H1 (cell line): ENCODE data around the gene SNTG2. TPM values are rescaled to one million over a fixed set of nuclear protein-coding genes. Genes with fewer than 3 reads are reported as not detected.

Source experiments
- CTCF ChIA-PET: fragments of 300-600 bp; sonication (Branson Sonifier 250); formaldehyde crosslinking; loops from one replicate; lab custom pipeline; 2021; ENCODE audit not compliant: partially characterized antibody; lab: Charles Lee
- POLR2A ChIA-PET: fragments of 300-600 bp; sonication (Branson Sonifier 250); formaldehyde crosslinking; loops from one replicate; lab custom pipeline; 2021; ENCODE audit warnings: inconsistent platforms; ENCODE audit not compliant: partially characterized antibody; lab: Charles Lee
- DNase-seq, 2 experiments: peaks; one replicate each; pipeline versions ENCODE4 v3.0.0 to v3.0.0-alpha.2; 2010 to 2022; ENCODE audit warnings: low spot score in 2 of 2, low read depth in 1 of 2, mixed read lengths in 1 of 2
- FAIRE-seq: peaks from 2 replicates; lab custom pipeline; 2011; peaks lifted over from hg19 to GRCh38; lab: Jason Lieb, UNC
- H2AFZ ChIP-seq: 2 replicates; pipeline ENCODE4 v1.8.1; 2012; ENCODE audit warnings: low read length, inconsistent platforms
- H2AK5ac ChIP-seq: 2 replicates; pipeline ENCODE4 v1.6.1; 2013; ENCODE audit warnings: low read depth, low read length
- H2BK120ac ChIP-seq: replicated peaks from 2 replicates; pipeline ENCODE3; 2013; ENCODE audit warnings: low read depth, low read length, inconsistent platforms
- H2BK12ac ChIP-seq: 2 replicates; pipeline ENCODE4 v1.6.1; 2013; ENCODE audit warnings: low read depth, low read length
- H2BK15ac ChIP-seq: 2 replicates; pipeline ENCODE4 v1.6.1; 2013; ENCODE audit warnings: low read length
- H2BK20ac ChIP-seq: 2 replicates; pipeline ENCODE4 v1.6.1; 2013; ENCODE audit warnings: low read length
- H2BK5ac ChIP-seq: 2 replicates; pipeline ENCODE4 v1.6.1; 2013; ENCODE audit warnings: low read depth, low read length
- H3K14ac ChIP-seq: 2 replicates; pipeline ENCODE4 v1.6.1; 2013; ENCODE audit warnings: inconsistent platforms; ENCODE audit not compliant: insufficient read length
- H3K18ac ChIP-seq: 2 replicates; pipeline ENCODE4 v1.6.1; 2013; ENCODE audit warnings: low read length; ENCODE audit errors: extremely low read depth
- H3K23ac ChIP-seq: 2 replicates; pipeline ENCODE4 v1.6.1; 2013; ENCODE audit warnings: inconsistent platforms; ENCODE audit not compliant: insufficient read length
- H3K23me2 ChIP-seq: 2 replicates; pipeline ENCODE4 v1.6.1; 2013; ENCODE audit warnings: low read depth, low read length
- H3K27ac ChIP-seq: 2 replicates; pipeline ENCODE4 v1.6.1; 2011; ENCODE audit warnings: low read depth, low read length, inconsistent platforms
- H3K27me3 ChIP-seq, 4 experiments: replicated peaks in 1 of 4; 1 replicate in 1 of 4; 2 replicates in 3 of 4; pipeline versions ENCODE4 v1.6.1 to v1.8.1; 2011 to 2013; ENCODE audit warnings: low read length in 3 of 4, mild to moderate bottlenecking in 3 of 4, inconsistent platforms in 2 of 4, mixed read lengths in 2 of 4, moderate library complexity in 1 of 4; ENCODE audit not compliant: control insufficient read depth in 3 of 4, insufficient read depth in 3 of 4; ENCODE audit errors: extremely low read depth in 1 of 4
- H3K36me3 ChIP-seq, 4 experiments: 2 replicates each; pipeline versions ENCODE4 v1.6.1 to v1.8.1; 2011 to 2013; ENCODE audit warnings: mild to moderate bottlenecking in 4 of 4, low read length in 3 of 4, moderate library complexity in 2 of 4, control low read depth in 1 of 4, inconsistent platforms in 1 of 4; ENCODE audit not compliant: insufficient read depth in 4 of 4, control insufficient read depth in 2 of 4
- H3K4ac ChIP-seq: replicated peaks from 2 replicates; pipeline ENCODE3; 2013; ENCODE audit warnings: low read length, low read depth, mixed read lengths, inconsistent platforms; ENCODE audit not compliant: insufficient read length
- H3K4me1 ChIP-seq, 4 experiments: replicated peaks in 1 of 4; 1 replicate in 1 of 4; 2 replicates in 3 of 4; pipeline versions ENCODE4 v1.6.1 to v1.8.1; 2011 to 2013; ENCODE audit warnings: low read length in 3 of 4, inconsistent platforms in 2 of 4, mixed read lengths in 1 of 4; ENCODE audit not compliant: insufficient read depth in 4 of 4, control insufficient read depth in 3 of 4
- H3K4me2 ChIP-seq, 2 experiments: 2 replicates each; pipeline versions ENCODE4 v1.6.1 to v1.8.1; 2011 to 2013; ENCODE audit warnings: low read depth in 2 of 2, low read length in 2 of 2, control low read depth in 1 of 2, inconsistent platforms in 1 of 2, mild to moderate bottlenecking in 1 of 2; ENCODE audit not compliant: insufficient read depth in 1 of 2
- H3K4me3 ChIP-seq, 4 experiments: fragments of 200-600, 300-600 bp in 1 of 4; sonication (generic), shearing (Covaris generic), sonication (Bioruptor Twin) in 1 of 4; 2 replicates each; pipeline versions ENCODE4 v1.5.1 to v1.8.1; 2011 to 2016; ENCODE audit warnings: low read length in 4 of 4, low read depth in 3 of 4, control low read depth in 2 of 4, inconsistent platforms in 2 of 4, mild to moderate bottlenecking in 2 of 4, mixed read lengths in 1 of 4, moderate library complexity in 1 of 4; ENCODE audit not compliant: insufficient read depth in 2 of 4; ENCODE audit errors: extremely low read depth in 1 of 4
- H3K56ac ChIP-seq: replicated peaks from 2 replicates; pipeline ENCODE3; 2013; ENCODE audit warnings: low read depth, mild to moderate bottlenecking, mixed read lengths, low read length, inconsistent platforms; ENCODE audit not compliant: insufficient read length
- H3K79me1 ChIP-seq: 2 replicates; pipeline ENCODE4 v1.6.1; 2013; ENCODE audit warnings: low read depth, low read length, control low read depth
- H3K79me2 ChIP-seq, 2 experiments: 2 replicates each; pipeline versions ENCODE4 v1.6.1 to v1.8.1; 2012 to 2013; ENCODE audit warnings: low read length in 2 of 2, mild to moderate bottlenecking in 2 of 2, inconsistent platforms in 1 of 2; ENCODE audit not compliant: insufficient read depth in 2 of 2, control insufficient read depth in 1 of 2
- H3K9ac ChIP-seq, 4 experiments: replicated peaks in 1 of 4; 1 replicate in 1 of 4; 2 replicates in 3 of 4; pipeline versions ENCODE4 v1.6.1 to v1.8.1; 2011 to 2013; ENCODE audit warnings: low read depth in 3 of 4, low read length in 3 of 4, control low read depth in 2 of 4, mild to moderate bottlenecking in 2 of 4, moderate library complexity in 2 of 4, inconsistent platforms in 1 of 4; ENCODE audit errors: extremely low read depth in 1 of 4
- H3K9me3 ChIP-seq, 2 experiments: 2 replicates each; pipeline versions ENCODE4 v1.6.1 to v1.8.1; 2012 to 2013; ENCODE audit warnings: mild to moderate bottlenecking in 2 of 2, moderate library complexity in 2 of 2, control low read depth in 1 of 2, inconsistent platforms in 1 of 2, low read depth in 1 of 2, low read length in 1 of 2, mixed read lengths in 1 of 2; ENCODE audit not compliant: insufficient read depth in 2 of 2
- H4K20me1 ChIP-seq, 2 experiments: replicated peaks in 1 of 2; 2 replicates each; pipeline versions ENCODE3 to v1.8.1; 2011 to 2013; ENCODE audit warnings: inconsistent platforms in 2 of 2, low read length in 2 of 2, mild to moderate bottlenecking in 1 of 2; ENCODE audit not compliant: insufficient read depth in 2 of 2, control insufficient read depth in 1 of 2
- H4K5ac ChIP-seq: 2 replicates; pipeline ENCODE4 v1.6.1; 2013; ENCODE audit warnings: low read length, low read depth, mixed read lengths, inconsistent platforms; ENCODE audit not compliant: insufficient read length
- H4K8ac ChIP-seq: 2 replicates; pipeline ENCODE4 v1.8.0; 2013; ENCODE audit warnings: mild to moderate bottlenecking, moderate library complexity, low read length, inconsistent platforms; ENCODE audit not compliant: insufficient read depth; ENCODE audit errors: extremely low read depth
- H4K91ac ChIP-seq: replicated peaks from 2 replicates; pipeline ENCODE3; 2013; ENCODE audit warnings: low read length, mixed read lengths, inconsistent platforms; ENCODE audit not compliant: insufficient read length
- CHD2 ChIP-seq: IDR thresholded peaks from 2 replicates; pipeline ENCODE4 v1.6.1; 2012; ENCODE audit warnings: low read length, improper control_type of control experiment
- EGR1 ChIP-seq: IDR thresholded peaks from 2 replicates; pipeline ENCODE4 v1.6.1; 2011; ENCODE audit warnings: low read depth, low read length, borderline replicate concordance
- KDM5A ChIP-seq: fragments of 200-600 bp; IDR thresholded peaks from 2 replicates; pipeline ENCODE4 v1.7.1; 2012; ENCODE audit warnings: mild to moderate bottlenecking, low read length, inconsistent platforms, mixed read lengths
- POU5F1 ChIP-seq: IDR thresholded peaks from 2 replicates; pipeline ENCODE4 v1.6.1; 2011; ENCODE audit warnings: low read depth, mild to moderate bottlenecking, low read length, moderate library complexity
- WGBS, 2 experiments: shearing (Covaris generic) in 1 of 2; methylation state at CpG; one replicate each; pipeline versions ENCODE4 v1.1.6 to v1.1.7; 2013 to 2015; ENCODE audit warnings: low lambda C conversion rate in 2 of 2, mixed read lengths in 2 of 2, inconsistent platforms in 1 of 2, low coverage in 1 of 2, missing lambda C conversion rate in 1 of 2; ENCODE audit not compliant: insufficient replicate concordance in 2 of 2, insufficient coverage in 1 of 2, insufficient read length in 1 of 2; ENCODE audit errors: extremely low coverage in 1 of 2, missing lambda C conversion rate in 1 of 2; 5-methylcytosine and 5-hydroxymethylcytosine counted together
- polyA plus RNA-seq, 7 experiments: library from polyadenylated mRNA; depleted of rRNA in 3 of 7; stranded (reverse) in 5 of 7; unstranded in 2 of 7; fragments of >200 nt in 5 of 7; fragments of 200-250 nt in 2 of 7; gene quantifications; 1 replicate in 5 of 7; 2 replicates in 1 of 7; 4 replicates in 1 of 7; pipeline versions ENCODE4 v1.2.1 to v1.2.3, GENCODE V29; 2011 to 2013; ENCODE audit warnings: missing spikeins in 2 of 7, mixed read lengths in 2 of 7
- total RNA-seq: library from RNA; stranded (reverse); fragmentation: NEBNext Ultra II Directional; extraction: Animal tissue kit (Norgen Biotek cat#: 25700); gene quantifications from 2 replicates; pipeline ENCODE4 v1.2.1, GENCODE V29; 2021

SNTG2 gene
- total and polyA plus RNA-seq, 2 of the 8 experiments (the other 6 are each of a cell fraction or from before 2014, with no cell fraction given): 6.6 to 18.1 TPM

DNA sequence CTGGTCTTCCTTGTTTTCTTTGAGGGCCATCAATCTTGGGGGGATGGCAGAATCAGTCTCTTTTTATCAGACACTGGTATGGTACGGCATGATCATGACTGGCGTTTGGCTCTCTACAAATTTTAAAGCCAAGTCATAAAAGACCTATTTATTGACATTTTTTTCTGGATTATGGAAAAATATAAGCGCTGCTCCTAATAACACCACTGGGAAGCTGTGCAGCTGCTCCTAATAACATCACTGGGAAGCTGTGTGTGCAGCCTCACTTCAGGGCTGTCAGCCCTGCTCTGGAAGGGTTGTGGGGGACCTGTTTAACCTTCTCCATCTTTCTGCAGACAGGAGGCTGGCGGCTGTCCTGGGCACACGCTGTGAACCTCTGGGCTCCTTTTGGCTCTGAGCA lies 88.9 kb downstream of the SNTG2 start:
- Histone ChIP-seq H2BK20ac (no peak overlapping the region), H3K14ac (no peak overlapping the region), H4K20me1 (peaks cover 5 to 9% of the 10 kb centered on the region in 2 experiments), H3K9ac (no peak overlapping the region), H2BK12ac (no peak overlapping the region), H2AK5ac (no peak overlapping the region), H3K23me2 (no peaks in the 10 kb centered on the region), H3K4me3 (no peak overlapping the region)
- TF ChIP-seq POU5F1 (no peak), EGR1 (no peak), KDM5A (no peak), CHD2 (no peak)
- TF ChIP-seq, all 59 proteins: peak for 0
- no peak overlapping the region for H3K23ac ChIP-seq
- no peak for FAIRE-seq
- no peak overlapping the region for H2BK120ac ChIP-seq
- CTCF ChIA-PET: interaction anchor here (0.6 kb wide), 1 partner anchor 33 kb away, joined by 3 read pairs; no protein-coding TSS in a partner anchor
- H4K8ac ChIP-seq: no peak overlapping the region
- H4K91ac ChIP-seq: no peak overlapping the region
- H4K5ac ChIP-seq: no peak overlapping the region
- no peaks in the 10 kb centered on the region; a peak in 1 of 7 replicates for H3K27me3 ChIP-seq
- H3K36me3 ChIP-seq: peaks cover 0 to 17% (median 4%) of the 10 kb centered on the region in 4 experiments; a peak in 3 of 8 replicates
- peaks cover 12 to 13% of the 10 kb centered on the region in 2 experiments for H3K9me3 ChIP-seq
- H3K4me2 ChIP-seq: no peak overlapping the region
- no peak overlapping the region for H3K18ac ChIP-seq
- no peak for DNase-seq
- POLR2A ChIA-PET: no interaction called here
- H2BK15ac ChIP-seq: no peak overlapping the region
- H3K4me1 ChIP-seq: no peaks in the 10 kb centered on the region
- H3K56ac ChIP-seq: no peak overlapping the region
- H3K79me1 ChIP-seq: peaks cover 5% of the 10 kb centered on the region; the same call in 1 of the 2 replicates
- no peak overlapping the region for H3K27ac ChIP-seq
- H3K4ac ChIP-seq: no peak overlapping the region
- peaks cover 8 to 83% of the 10 kb centered on the region in 2 experiments for H3K79me2 ChIP-seq
- 94% methylated on average over 5 of the region's 5 CpGs; no CpG with 5 or more reads in 1 of the 2 experiments for WGBS, 2 experiments
- no peak overlapping the region for H2BK5ac ChIP-seq
- H2AFZ ChIP-seq: no peak overlapping the region
